Tibial artery (tissue), 4 donors: ENCODE measurements around the gene CD226.

ENCODE experiments used
- DNase-seq, 2 donors: peaks; one replicate each; pipeline ENCODE4 v3.0.0-alpha.2; 2019
- H3K27ac ChIP-seq, 2 donors: fragments of 200-600 bp; sonication (generic) in 1 of 2; 1 replicate in 1 of 2; 2 replicates in 1 of 2; pipeline ENCODE4 v1.5.1; 2018 to 2019; ENCODE audit warnings: mild to moderate bottlenecking in 1 of 2
- H3K27me3 ChIP-seq, 2 donors: fragments of 200-600 bp; sonication (generic) in 1 of 2; one replicate each; pipeline versions ENCODE4 v1.5.1 to v1.6.0; 2016 to 2019
- H3K36me3 ChIP-seq, 3 donors: fragments of 200-600 bp; sonication (generic) in 2 of 3; one replicate each; pipeline ENCODE4 v1.5.1; 2016 to 2019; ENCODE audit warnings: mild to moderate bottlenecking in 2 of 3
- H3K4me1 ChIP-seq, 4 donors: fragments of 200-600 bp; sonication (generic) in 2 of 4; 1 replicate in 3 of 4; 2 replicates in 1 of 4; pipeline ENCODE4 v1.5.1; 2016 to 2019
- H3K4me3 ChIP-seq, 2 donors: fragments of 200-600 bp; sonication (generic) in 1 of 2; 1 replicate in 1 of 2; 2 replicates in 1 of 2; pipeline ENCODE4 v1.5.1; 2018 to 2019; ENCODE audit warnings: mild to moderate bottlenecking in 2 of 2
- H3K9me3 ChIP-seq, 3 donors: fragments of 200-600 bp; sonication (generic) in 1 of 3; one replicate each; pipeline ENCODE4 v1.5.1; 2016 to 2019
- CTCF ChIP-seq, 2 experiments: fragments of 200-600 bp in 1 of 2; fragments of 450-650 bp in 1 of 2; IDR thresholded peaks; one replicate each; pipeline ENCODE4 v1.5.1; 2017 to 2019; ENCODE audit warnings: antibody characterized with exemption in 2 of 2, mild to moderate bottlenecking in 1 of 2, moderate library complexity in 1 of 2
- intact Hi-C: fragments of 100-400 bp; cut with DNase I; formaldehyde crosslinking; loops from one replicate; pipeline ENCODE4 v1.15.0; 2023; ENCODE audit warnings: low total_unique reads

The CD226 gene

GRCh38 chr18:69956057-69956456 is 8.4 kb upstream of the CD226 start:
- TF ChIP-seq CTCF (IDR thresholded peaks at IDR 0.05) = no peak
- no peak for DNase-seq

GRCh38 chr18:69954719-69955480 is 7.2 kb upstream of the CD226 start:
- intact Hi-C loops = no loop called here
- no peak for TF ChIP-seq CTCF (IDR thresholded peaks at IDR 0.05)
- Histone ChIP-seq H3K9me3 (no peaks in the 10 kb centered on the region), H3K4me1 (peaks cover 0 to 14% (median 0%) of the 10 kb centered on the region in 4 donors), H3K27ac (no peak overlapping the region), H3K4me3 (no peak overlapping the region), H3K27me3 (no peaks in the 10 kb centered on the region), H3K36me3 (no peaks in the 10 kb centered on the region)
- no peak for DNase-seq

More at GRCh38 chr18:69956057-69956456, 8.4 kb upstream of the CD226 start:
- Histone ChIP-seq H3K4me3 (no peak overlapping the region), H3K27ac (no peak overlapping the region), H3K9me3 (no peaks in the 10 kb centered on the region), H3K36me3 (no peaks in the 10 kb centered on the region), H3K27me3 (no peaks in the 10 kb centered on the region), H3K4me1 (peaks cover 0 to 4% (median 0%) of the 10 kb centered on the region in 4 donors)
- intact Hi-C loops = no loop called here

GRCh38 chr18:69953191-69953590 is 5.5 kb upstream of the CD226 start:
- no peaks in the 10 kb centered on the region for H3K36me3 ChIP-seq
- no peak overlapping the region for H3K4me3 ChIP-seq
- DNase-seq = no peak
- intact Hi-C loops = no loop called here
- no peak overlapping the region for H3K27ac ChIP-seq
- H3K27me3 ChIP-seq = no peaks in the 10 kb centered on the region
- peaks cover 0 to 14% (median 0%) of the 10 kb centered on the region in 4 donors for H3K4me1 ChIP-seq
- no peak for TF ChIP-seq CTCF (IDR thresholded peaks at IDR 0.05)
- H3K9me3 ChIP-seq = no peaks in the 10 kb centered on the region

GRCh38 chr18:69951182-69951581 is 3.5 kb upstream of the CD226 start:
- no peak for TF ChIP-seq CTCF (IDR thresholded peaks at IDR 0.05)
- no peaks in the 10 kb centered on the region for H3K27me3 ChIP-seq
- no peak for DNase-seq
- no peak overlapping the region for H3K27ac ChIP-seq
- no peaks in the 10 kb centered on the region for H3K36me3 ChIP-seq
- intact Hi-C loops = no loop called here
- no peak overlapping the region for H3K4me3 ChIP-seq
- H3K4me1 ChIP-seq = peaks cover 0 to 14% (median 0%) of the 10 kb centered on the region in 4 donors
- no peaks in the 10 kb centered on the region for H3K9me3 ChIP-seq

GRCh38 chr18:69949538-69949936 is 1.9 kb upstream of the CD226 start:
- Histone ChIP-seq H3K4me1 (peaks cover 0 to 14% (median 0%) of the 10 kb centered on the region in 4 donors), H3K36me3 (no peaks in the 10 kb centered on the region), H3K27ac (no peak overlapping the region), H3K4me3 (no peak overlapping the region), H3K27me3 (no peaks in the 10 kb centered on the region), H3K9me3 (no peaks in the 10 kb centered on the region)
- DNase-seq = no peak
- intact Hi-C loops = no loop called here
- no peak for TF ChIP-seq CTCF (IDR thresholded peaks at IDR 0.05)
